C4-2B (cell line): ENCODE data around the gene CDHR2.

Experiments
- CTCF ChIP-seq: fragments of 450-650 bp; conservative IDR thresholded peaks from 2 replicates; pipeline ENCODE4 v1.5.1; 2017; ENCODE audit warnings: mild to moderate bottlenecking
- ZFX ChIP-seq: fragments of 450-650 bp; IDR thresholded peaks from 2 replicates; pipeline ENCODE4 v1.6.1; 2017

DNA sequence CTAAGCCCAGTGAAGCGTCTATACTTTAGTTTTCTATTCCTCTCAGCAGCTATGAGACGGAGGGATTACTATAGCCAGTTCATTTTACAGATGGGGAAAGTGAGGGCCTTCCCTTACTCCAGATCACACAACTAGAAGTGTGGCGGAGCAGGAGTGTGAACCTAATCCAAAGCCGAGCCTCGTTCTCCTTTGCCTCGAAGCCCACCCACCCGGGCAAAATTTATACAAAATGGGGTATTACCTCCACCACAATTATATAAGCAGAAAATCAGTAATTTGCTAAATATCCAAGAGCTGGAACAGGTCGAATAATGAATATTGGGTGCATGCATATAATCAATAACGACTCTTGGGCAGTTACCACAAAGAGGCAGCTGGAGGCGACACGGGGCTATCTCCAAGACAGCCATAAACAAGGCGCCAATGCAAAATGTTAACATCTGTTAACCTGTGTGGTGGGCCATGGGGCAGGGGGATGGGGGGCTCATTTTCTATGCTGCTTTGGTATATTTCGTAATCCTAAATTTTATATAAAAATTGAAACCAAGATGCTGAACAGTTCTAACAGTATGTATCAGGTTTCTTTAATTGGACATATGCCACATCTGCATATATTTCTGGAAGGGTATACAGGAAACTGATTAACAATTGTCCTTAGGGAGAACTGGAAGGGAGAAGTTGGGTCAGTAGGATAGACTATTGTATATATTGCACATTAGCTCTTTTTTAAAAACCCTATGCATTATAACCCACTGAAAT lies 10.7 kb upstream of the CDHR2 start:
- TF ChIP-seq CTCF (no peak), ZFX (no peak)
